ENCODE measurements around the gene TDRD3. TPM values are rescaled to one million over a fixed set of nuclear protein-coding genes. Genes with fewer than 3 reads are reported as not detected.

Gene TDRD3
- total and polyA plus RNA-seq, 2 donors (not counting 1 experiment from before 2014, with no cell fraction given): 5.6 to 23.7 TPM

- Histone ChIP-seq H4K20me1 (ENCODE audit: control insufficient read depth, insufficient read depth, low read length, poor library complexity, severe bottlenecking) (peaks cover 4% of the 10 kb centered on the region), H3K36me3 (replicated peaks in 1 of 2; ENCODE audit: control extremely low read depth in 1 of 2, control insufficient read depth in 1 of 2, extremely low read depth in 1 of 2, insufficient read depth in 2 of 2, low read length in 1 of 2) (no peaks in the 10 kb centered on the region), H3K4me1 (ENCODE audit: control insufficient read depth in 2 of 2, insufficient read depth in 2 of 2, low read length in 2 of 2) (peaks cover 15 to 19% of the 10 kb centered on the region in 2 donors), H3K4me3 (ENCODE audit: control extremely low read depth in 1 of 5, extremely low read depth in 1 of 5, insufficient read depth in 1 of 5, low read depth in 2 of 5, low read length in 4 of 5) (no peak overlapping the region), H3K79me2 (ENCODE audit: control insufficient read depth, insufficient read depth, low read length) (peaks cover 61% of the 10 kb centered on the region), H3K4me2 (replicated peaks; ENCODE audit: low read depth, low read length, poor library complexity, severe bottlenecking) (peak overlapping the region; percentile 89), H3K27ac (ENCODE audit: low read length in 2 of 2) (peak overlapping the region in 1 of 2 donors; percentile 93), H2AFZ (ENCODE audit: insufficient read depth, low read depth, low read length, poor library complexity, severe bottlenecking) (peak overlapping the region; percentile 81), H3K9me3 (ENCODE audit: control extremely low read depth in 1 of 3, control insufficient read depth in 2 of 3, insufficient read depth in 1 of 3, low read length in 2 of 3) (no peaks in the 10 kb centered on the region), H3K27me3 (replicated peaks in 1 of 4; ENCODE audit: control extremely low read depth in 1 of 4, control insufficient read depth in 3 of 4, insufficient read depth in 4 of 4, low read length in 3 of 4) (no peaks in the 10 kb centered on the region), H3K9ac (ENCODE audit: low read length) (no peak overlapping the region)
- TF ChIP-seq CTCF (IDR thresholded peaks at IDR 0.05): no peak
- no peak for TF ChIP-seq EZH2 (IDR thresholded peaks at IDR 0.05; ENCODE audit: borderline replicate concordance, insufficient read depth, low read depth, low read length, poor library complexity, severe bottlenecking)
- CTCF ChIA-PET: interaction anchor here (0.6 kb wide), 1 partner anchor 195 kb away, joined by 3 read pairs; no protein-coding TSS in a partner anchor
- no peaks in the 10 kb centered on the region for H3K27me3 Mint-ChIP-seq
- peak overlapping the region; percentile 92 for H3K4me3 Mint-ChIP-seq
- POLR2A ChIA-PET: no interaction called here
- no peaks in the 10 kb centered on the region for H3K9me3 Mint-ChIP-seq (ENCODE audit: insufficient read depth)
- peaks cover 38% of the 10 kb centered on the region for H3K4me1 Mint-ChIP-seq
- DNase-seq: peak; percentile 5
- intact Hi-C loops (cut with micrococcal nuclease): no loop called here
- whole genome bisulfite sequencing (ENCODE audit: insufficient coverage): 85% methylated on average over 2 of the region's 6 CpGs
- peak overlapping the region; percentile 99 for H3K27ac Mint-ChIP-seq
- no peak for ATAC-seq (ENCODE audit: low read depth)
Observed at GRCh38 chr13:60398907-60399589, 2.0 kb downstream of the TDRD3 start.

- TF ChIP-seq EZH2 (IDR thresholded peaks at IDR 0.05; ENCODE audit: borderline replicate concordance, insufficient read depth, low read depth, low read length, poor library complexity, severe bottlenecking) (no peak), CTCF (IDR thresholded peaks at IDR 0.05) (no peak)
- ChIA-PET CTCF (no interaction called here), POLR2A (no interaction called here)
- no peak for DNase-seq
- Mint-ChIP-seq H3K9me3 (ENCODE audit: insufficient read depth) (no peaks in the 10 kb centered on the region), H3K4me3 (no peak overlapping the region), H3K4me1 (peaks cover 36% of the 10 kb centered on the region), H3K27me3 (no peaks in the 10 kb centered on the region), H3K27ac (no peak overlapping the region)
- intact Hi-C loops (cut with micrococcal nuclease): no loop called here
- Histone ChIP-seq H2AFZ (ENCODE audit: insufficient read depth, low read depth, low read length, poor library complexity, severe bottlenecking) (no peak overlapping the region), H3K9ac (ENCODE audit: low read length) (no peak overlapping the region), H3K27ac (ENCODE audit: low read length in 2 of 2) (no peak overlapping the region), H3K4me2 (replicated peaks; ENCODE audit: low read depth, low read length, poor library complexity, severe bottlenecking) (no peak overlapping the region), H3K36me3 (replicated peaks in 1 of 2; ENCODE audit: control extremely low read depth in 1 of 2, control insufficient read depth in 1 of 2, extremely low read depth in 1 of 2, insufficient read depth in 2 of 2, low read length in 1 of 2) (no peaks in the 10 kb centered on the region), H3K4me3 (ENCODE audit: control extremely low read depth in 1 of 5, extremely low read depth in 1 of 5, insufficient read depth in 1 of 5, low read depth in 2 of 5, low read length in 4 of 5) (no peak overlapping the region), H3K79me2 (ENCODE audit: control insufficient read depth, insufficient read depth, low read length) (peaks cover 88% of the 10 kb centered on the region), H3K27me3 (replicated peaks in 1 of 4; ENCODE audit: control extremely low read depth in 1 of 4, control insufficient read depth in 3 of 4, insufficient read depth in 4 of 4, low read length in 3 of 4) (no peaks in the 10 kb centered on the region), H3K9me3 (ENCODE audit: control extremely low read depth in 1 of 3, control insufficient read depth in 2 of 3, insufficient read depth in 1 of 3, low read length in 2 of 3) (no peaks in the 10 kb centered on the region), H3K4me1 (ENCODE audit: control insufficient read depth in 2 of 2, insufficient read depth in 2 of 2, low read length in 2 of 2) (peaks cover 10 to 14% of the 10 kb centered on the region in 2 donors), H4K20me1 (ENCODE audit: control insufficient read depth, insufficient read depth, low read length, poor library complexity, severe bottlenecking) (peaks cover 8% of the 10 kb centered on the region)
- ATAC-seq (ENCODE audit: low read depth): no peak
Observed at GRCh38 chr13:60402022-60402421, 5.0 kb downstream of the TDRD3 start.

Measured in B cell (primary cell).